NCI-H460 (cell line): ENCODE data around the gene WASF2. TPM values are rescaled to one million over a fixed set of nuclear protein-coding genes. Genes with fewer than 3 reads are reported as not detected.
"Not testable (repeated sequence)": the region's sequence is repeated elsewhere in the genome, so short reads cannot be mapped to it uniquely, and the experiment has no call there.

Source experiments
- DNase-seq: peaks from one replicate; pipeline ENCODE4 v3.0.0-alpha.2; 2016; ENCODE audit warnings: low read depth; ENCODE audit errors: extremely low read depth
- total RNA-seq: library from RNA; depleted of rRNA; stranded (reverse); fragments of >200 nt; shearing (Covaris generic); gene quantifications from 2 replicates; pipeline ENCODE4 v1.2.3, GENCODE V29; 2014

The WASF2 gene
- total RNA-seq, 1 experiment from 2014 or later: 17.7 TPM

DNA sequence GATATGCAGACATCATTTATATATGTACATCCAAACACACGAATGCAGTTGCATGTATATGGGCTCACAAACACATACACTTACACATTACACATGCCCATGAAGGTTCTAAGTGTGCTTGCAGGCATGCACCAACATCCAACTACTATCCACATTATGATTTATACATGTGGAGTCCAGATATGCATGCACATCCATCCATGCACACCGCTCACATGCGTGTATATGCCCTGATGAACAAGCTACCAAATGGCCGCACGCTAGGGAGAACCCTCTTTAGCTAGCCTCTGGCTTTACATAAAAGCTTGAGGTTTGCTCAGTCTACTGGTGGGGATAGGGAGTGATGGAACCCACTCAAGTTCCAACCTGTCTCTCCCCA is 89.0 kb downstream of the WASF2 start:
- DNase-seq: no peak

DNA sequence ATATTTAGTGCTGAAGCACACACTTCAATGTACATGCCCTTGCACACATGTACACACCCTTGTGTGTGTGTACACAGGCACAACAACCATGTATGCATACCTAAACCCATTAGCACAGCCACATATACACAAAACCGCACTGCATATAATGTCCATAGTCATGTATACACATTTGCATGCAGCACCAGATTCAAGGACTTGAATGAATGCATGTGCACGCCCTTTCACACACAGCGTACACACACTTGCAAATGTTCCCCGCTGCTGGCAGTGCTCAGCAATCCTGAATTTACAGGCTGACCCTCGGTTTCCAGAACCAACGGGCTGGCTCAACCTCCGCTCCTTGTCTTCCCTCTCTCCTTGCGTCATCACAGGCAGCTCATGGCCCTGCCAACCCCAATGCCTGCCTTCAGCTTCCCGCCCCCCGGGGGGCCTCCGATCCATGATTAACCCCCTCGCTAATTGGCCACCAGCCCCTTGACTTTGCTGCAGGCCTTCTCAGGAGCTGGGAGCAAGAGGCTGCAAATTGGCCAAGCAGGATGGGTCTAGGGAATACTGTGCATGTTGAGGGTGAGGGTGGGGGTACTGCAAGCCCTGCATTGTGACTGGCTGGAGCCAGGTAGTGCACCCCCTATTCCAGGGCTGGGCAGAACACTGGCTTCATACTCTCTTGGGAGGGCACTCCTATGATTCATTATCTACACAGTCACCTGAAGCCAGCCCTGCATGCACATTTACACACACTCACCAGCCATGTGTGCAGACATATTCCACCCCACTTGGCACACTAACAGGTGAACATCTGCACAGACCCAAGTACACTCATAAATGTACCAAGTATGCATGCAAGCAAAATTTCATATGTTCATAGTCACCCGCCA is 89.6 kb downstream of the WASF2 start:
- no peak for DNase-seq

DNA sequence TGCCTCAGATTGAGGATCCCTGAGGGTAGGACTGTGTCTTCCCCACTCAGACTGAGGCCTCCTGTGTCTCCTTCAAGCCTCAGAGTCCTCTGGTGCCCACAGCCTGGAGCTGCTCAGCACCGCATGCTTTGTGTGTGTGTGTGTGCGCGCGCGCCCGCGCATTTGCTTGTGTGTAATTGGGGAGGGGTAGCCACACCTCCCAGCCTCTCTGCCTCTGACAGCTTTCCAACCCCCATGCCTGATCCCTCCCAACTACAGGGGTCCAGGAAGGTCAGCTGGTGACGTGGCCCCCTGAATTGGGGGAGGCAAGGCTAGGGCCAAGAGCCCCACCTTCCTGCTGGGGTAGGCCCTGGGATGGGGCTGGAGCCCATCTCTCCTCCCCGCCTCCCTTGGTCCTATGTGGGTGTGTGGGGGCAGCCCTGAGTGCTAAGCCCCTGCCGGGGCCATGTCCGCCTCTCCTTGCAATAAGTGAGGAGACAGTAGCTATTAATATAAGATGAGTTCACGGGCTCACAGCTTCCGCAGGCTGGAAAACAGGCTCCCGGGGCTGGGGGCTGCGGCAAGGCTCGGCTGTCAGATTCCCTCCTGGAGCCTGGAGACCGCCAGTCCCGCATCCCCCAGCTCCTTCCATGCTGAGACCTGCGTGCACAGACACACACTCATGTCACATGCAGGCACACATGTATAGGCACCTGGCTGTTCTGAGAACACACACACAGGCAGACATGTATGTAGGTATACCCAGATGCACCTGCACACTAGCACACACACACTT is 90.5 kb downstream of the WASF2 start:
- no peak for DNase-seq

DNA sequence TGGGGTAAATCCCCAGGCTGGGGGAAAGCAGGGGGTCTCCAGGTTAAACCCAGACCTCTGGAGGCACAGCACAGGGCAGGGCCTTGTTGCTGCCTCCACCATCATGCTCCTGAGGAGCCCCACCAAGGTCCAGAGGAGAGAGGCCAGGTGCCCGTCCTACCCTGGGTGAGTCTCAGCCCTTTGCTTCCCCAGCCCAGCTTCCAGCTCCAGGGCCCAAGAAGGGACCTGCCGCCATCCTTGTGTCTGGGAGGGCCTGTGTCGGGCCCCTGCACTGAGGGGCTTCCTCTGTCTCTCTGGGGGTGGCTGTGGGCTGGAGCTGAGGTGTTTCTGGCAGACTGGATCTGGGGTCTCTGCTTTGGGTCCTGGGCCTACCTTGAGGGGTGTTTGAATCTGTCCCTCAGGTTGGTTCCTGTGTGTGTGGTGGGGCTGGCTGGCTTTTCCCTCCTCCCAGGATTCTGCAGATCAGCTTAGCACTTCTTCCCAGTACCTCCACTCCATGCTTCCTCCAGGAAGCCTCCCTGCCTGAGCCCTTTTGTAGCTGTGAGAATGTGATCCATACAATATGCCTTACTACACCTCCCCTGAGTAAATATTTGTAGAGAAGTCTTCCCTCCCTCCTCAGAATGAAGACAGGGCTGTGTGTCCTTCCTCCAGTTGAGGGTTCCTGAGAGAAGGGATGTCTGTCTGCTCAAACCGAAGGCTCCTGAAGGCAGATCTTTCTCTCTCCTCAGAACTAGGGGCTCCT is 91.4 kb downstream of the WASF2 start:
- no peak for DNase-seq

DNA sequence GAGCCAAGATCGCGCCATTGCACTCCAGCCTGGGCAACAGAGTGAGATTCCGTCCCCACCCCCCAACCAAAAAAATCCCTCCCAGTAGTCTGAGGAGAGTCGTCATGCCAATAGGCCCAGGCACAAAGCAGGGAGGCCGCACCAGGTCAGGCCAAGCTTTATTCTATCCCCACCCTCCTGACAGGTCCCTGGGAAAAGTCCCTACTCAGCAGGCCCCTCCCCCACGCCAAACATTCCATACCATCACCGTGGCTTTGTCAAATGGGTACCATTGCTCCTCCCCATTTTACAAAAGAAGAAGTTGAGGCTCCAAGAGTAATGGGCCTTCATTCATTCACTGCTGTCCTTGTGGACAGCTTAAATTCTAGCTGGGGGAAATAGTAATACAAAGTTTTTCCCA is 92.2 kb downstream of the WASF2 start:
- DNase-seq: no peak

DNA sequence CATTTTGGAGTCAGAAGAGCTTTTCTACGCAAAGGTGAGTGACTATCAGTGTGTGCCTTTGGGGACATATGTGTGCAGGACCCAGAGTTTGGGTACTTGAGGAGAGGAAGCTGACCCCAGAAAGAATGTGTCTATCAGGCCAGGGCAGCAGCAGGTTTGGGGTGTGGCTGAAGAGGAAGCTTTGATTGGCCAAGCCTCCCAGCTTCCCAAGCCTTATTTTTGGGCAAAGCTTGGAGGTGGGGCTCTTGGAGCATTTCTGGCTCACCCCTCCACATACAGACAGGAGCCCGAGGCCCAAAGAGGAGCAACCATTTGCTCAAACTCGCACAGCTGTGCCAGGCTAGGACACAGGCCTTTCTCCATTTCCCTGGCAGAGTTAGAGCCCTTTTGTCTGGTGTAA is 92.9 kb downstream of the WASF2 start:
- DNase-seq: no peak

GRCh38 chr1:27395441-27396195 is 94.3 kb downstream of the WASF2 start:
- peak; percentile 42 for DNase-seq

DNA sequence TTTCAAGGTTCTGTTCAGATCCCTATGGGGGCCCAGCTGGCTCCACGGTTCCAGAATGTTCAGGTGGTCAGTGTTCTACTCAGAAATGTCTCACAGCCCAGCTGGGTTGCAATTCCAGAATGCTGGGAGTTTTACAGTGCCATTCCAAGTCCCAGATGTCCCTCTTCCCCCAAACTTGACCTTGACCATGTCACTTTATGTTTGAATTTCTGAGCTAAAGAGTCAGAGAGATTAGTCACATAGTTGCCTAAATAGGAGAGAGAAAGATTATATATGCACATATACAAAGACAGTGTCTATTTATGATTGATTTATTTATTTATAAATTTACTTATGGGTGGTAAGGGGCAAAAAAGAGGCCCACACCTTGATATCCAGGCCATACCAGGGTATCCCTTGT is 95.0 kb downstream of the WASF2 start:
- DNase-seq: no peak

DNA sequence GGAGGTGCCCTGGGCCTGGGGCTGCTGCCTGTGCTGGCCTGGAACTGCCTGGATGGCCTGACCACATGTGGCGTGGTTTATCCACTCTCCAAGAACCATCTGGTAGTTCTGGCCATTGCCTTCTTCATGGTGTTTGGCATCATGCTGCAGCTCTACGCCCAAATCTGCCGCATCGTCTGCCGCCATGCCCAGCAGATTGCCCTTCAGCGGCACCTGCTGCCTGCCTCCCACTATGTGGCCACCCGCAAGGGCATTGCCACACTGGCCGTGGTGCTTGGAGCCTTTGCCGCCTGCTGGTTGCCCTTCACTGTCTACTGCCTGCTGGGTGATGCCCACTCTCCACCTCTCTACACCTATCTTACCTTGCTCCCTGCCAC is 95.7 kb downstream of the WASF2 start:
- no peak for DNase-seq

GRCh38 chr1:27393641-27394281 is 96.2 kb downstream of the WASF2 start:
- no peak for DNase-seq

- DNase-seq: no peak
These were observed 97.0 kb downstream of the WASF2 start for GRCh38 chr1:27392778-27393635.

GRCh38 chr1:27392096-27392777 is 97.7 kb downstream of the WASF2 start, which contains the start of gene GPR3:
Gene GPR3, plus strand, starts transcription at chr1:27392622. Its CDS starts 1,177 bp downstream, at chr1:27393799.
- peak; percentile 87 for DNase-seq

DNA sequence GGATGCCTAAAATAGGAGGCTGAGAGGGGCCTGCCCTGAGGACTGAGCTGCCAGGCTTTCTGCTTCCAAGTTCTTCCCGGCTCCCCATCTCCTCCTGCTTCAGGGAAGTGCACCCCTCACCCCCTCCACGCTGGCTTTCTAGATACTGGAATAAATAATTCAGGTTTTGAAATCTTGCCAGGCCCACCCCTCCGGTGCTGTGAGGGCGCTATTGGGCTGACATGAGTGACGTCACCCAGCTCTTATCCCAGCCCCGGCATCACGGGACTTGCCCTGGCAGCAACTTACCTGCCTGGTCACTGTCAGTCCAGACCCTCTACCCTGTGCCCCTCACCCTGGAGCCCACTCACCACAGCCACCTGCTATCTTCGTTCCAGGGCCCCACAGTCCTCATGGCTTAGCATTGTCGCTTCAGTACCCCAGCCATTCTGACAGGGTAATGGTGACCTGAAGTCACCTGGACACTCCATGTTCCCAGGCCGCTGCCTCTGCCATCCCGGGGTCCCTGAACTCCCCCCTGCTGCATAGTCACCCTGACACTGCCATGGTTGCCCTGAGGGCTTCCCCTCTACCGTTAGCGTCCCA is 98.4 kb downstream of the WASF2 start:
- DNase-seq: no peak

DNA sequence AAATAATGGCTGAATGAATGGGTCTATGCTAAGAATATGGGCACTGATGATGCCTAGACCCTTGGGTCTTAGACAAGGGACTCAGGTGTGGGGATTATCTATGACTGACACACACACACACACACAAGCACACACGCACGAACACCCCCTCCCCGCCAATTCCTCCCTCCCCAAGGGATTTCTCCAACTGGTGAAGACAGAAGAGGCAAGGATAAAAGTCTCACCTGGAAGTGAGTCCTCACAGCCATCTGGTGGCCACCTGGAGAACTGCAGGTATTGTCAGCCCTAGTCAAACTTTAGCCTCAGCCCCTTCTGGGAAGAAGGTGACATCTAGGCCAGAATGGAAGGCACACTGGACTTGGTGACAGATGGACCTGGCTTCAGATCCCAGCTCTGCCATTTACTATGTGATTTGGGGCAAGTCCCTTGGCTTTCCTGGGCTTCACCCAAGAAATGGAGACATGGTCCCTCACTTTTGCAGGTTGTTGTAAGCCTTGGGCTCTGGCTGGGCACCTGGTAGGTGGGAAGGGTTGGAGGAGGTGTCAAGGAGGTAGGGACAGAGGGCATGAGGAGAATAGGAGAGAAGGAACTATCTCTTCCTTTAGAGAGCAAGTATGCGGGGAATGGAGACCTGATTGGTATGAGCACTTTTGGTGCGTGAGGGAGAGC is 101.5 kb downstream of the WASF2 start:
- DNase-seq: peak; percentile 46

- not testable (repeated sequence) for DNase-seq
These were observed 105.2 kb downstream of the WASF2 start for GRCh38 chr1:27384797-27385196.

DNA sequence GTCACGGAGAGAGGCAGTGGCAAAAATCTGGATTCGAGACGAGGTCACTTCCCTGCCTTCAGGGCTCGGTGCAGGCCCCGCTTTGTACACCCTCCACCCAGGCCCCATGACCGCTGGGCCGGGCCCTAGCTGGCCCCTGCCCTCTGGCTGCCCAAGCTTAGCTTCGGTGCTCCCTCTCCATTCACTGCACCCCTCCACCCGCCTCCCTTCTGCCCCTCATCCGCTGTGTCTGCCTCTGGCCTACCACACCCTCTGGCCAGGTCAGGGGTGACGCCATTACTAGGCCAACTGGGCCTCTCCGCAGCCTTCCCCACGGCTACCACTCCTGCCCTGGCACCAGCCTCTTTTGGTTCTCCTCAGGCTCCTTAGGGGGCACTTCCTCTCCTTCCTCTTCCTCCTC is 106.3 kb downstream of the WASF2 start:
- DNase-seq: no peak

DNA sequence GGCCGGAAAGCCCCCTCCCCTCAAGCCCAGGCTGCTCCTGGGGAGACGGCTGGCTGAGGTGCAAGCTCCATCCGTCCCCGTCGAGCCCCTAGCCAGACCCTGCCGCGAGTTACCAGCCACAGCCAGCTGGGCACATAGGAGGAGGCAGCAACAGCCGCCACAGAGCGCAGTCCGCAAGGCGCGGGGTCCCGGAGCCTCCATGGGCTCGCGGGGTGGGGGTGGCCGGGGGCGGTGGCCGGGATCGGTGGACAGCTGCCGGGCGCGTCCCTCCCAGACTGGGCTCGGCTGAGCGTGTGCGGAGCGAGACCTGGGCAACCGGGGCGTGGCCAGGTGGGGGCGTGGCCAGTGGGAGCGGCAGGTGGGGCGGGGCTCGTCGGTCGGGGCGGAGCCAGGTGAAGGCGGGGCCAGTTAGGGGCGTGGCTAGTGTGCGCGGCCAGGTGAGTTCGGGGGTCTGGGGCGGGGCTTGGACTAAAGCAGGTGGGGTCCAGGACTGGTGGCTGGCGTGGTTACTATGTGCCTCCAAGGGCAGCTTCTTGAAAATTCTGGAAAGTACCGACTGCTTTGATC is 106.8 kb downstream of the WASF2 start, which contains the start of gene CD164L2:
CD164L2 (minus strand) TSS at position 295 of the 567 bp plus-strand sequence; CDS start at position 201, 94 bp downstream.
- DNase-seq: no peak
